Measurements from ENCODE around the gene HS1BP3. TPM values are rescaled to one million over a fixed set of nuclear protein-coding genes. Genes with fewer than 3 reads are reported as not detected.

The HS1BP3 gene
- total and polyA plus RNA-seq, 9 of the 15 experiments (the other 6 are each of a cell fraction or from before 2014, with no cell fraction given) = 0.41 to 8.3 (median 5.9) TPM

- peak; percentile 84; the same call in 1 of the 2 replicates for TF ChIP-seq ZBTB7A (IDR thresholded peaks at IDR 0.05; ENCODE audit: borderline replicate concordance, control insufficient read depth, low read depth, low read length)
- TF ChIP-seq KLF16 (IDR thresholded peaks at IDR 0.05) = no peak
- TF ChIP-seq YBX1 (IDR thresholded peaks at IDR 0.05) = no peak
- TF ChIP-seq HOXB6 (CRISPR knock-in tag; IDR thresholded peaks at IDR 0.05; ENCODE audit: borderline replicate concordance) = no peak
- TF ChIP-seq FOS (IDR thresholded peaks at IDR 0.05; ENCODE audit: extremely low read depth, insufficient read length) = no peak
- no peak for TF ChIP-seq ZNF143 (CRISPR knock-in tag; IDR thresholded peaks at IDR 0.05)
- TF ChIP-seq RNF2 (IDR thresholded peaks at IDR 0.05) = no peak
- 0 out of 4 replicates have a peak, but pooled peaks of 1 of the 2 experiments have one; percentile 20 for TF ChIP-seq UBTF (IDR thresholded peaks at IDR 0.05; ENCODE audit: borderline replicate concordance in 1 of 2, low read depth in 2 of 2, low read length in 2 of 2)
- no peak for TF ChIP-seq BDP1 (IDR thresholded peaks at IDR 0.05; ENCODE audit: insufficient read depth, insufficient read length)
- TF ChIP-seq HOMEZ (CRISPR knock-in tag; IDR thresholded peaks at IDR 0.05) = no peak
- no peak for TF ChIP-seq SMARCA5 (IDR thresholded peaks at IDR 0.05)
- TF ChIP-seq SPI1 (IDR thresholded peaks at IDR 0.05; ENCODE audit: borderline replicate concordance, low read depth, low read length) = peak; percentile 14; the same call in 1 of the 2 replicates
- TF ChIP-seq HNRNPLL (IDR thresholded peaks at IDR 0.05; ENCODE audit: low read depth, low read length, poor library complexity, severe bottlenecking) = no peak
- TF ChIP-seq MEF2D (tag; conservative IDR thresholded peaks at IDR 0.05; ENCODE audit: low read depth) = no peak
- no peak for TF ChIP-seq ZNF239 (CRISPR knock-in tag; IDR thresholded peaks at IDR 0.05)
- peak; percentile 27 for TF ChIP-seq TCF3 (CRISPR knock-in tag; IDR thresholded peaks at IDR 0.05)
- peak; percentile 81 to 84 for TF ChIP-seq NRF1 (conservative IDR thresholded peaks at IDR 0.05 in 1 of 2, IDR thresholded peaks at IDR 0.05 in 1 of 2)
- no peak for TF ChIP-seq PKNOX1 (IDR thresholded peaks at IDR 0.05)
- 0 out of 2 replicates have a peak, but pooled peaks have one; percentile 47 for TF ChIP-seq HDAC8 (tag; IDR thresholded peaks at IDR 0.05)
- no peak for TF ChIP-seq TRIM28 (IDR thresholded peaks at IDR 0.05)
- TF ChIP-seq MED1 (CRISPR knock-in tag; IDR thresholded peaks at IDR 0.05; ENCODE audit: borderline replicate concordance) = no peak
- TF ChIP-seq, protein P1, sequence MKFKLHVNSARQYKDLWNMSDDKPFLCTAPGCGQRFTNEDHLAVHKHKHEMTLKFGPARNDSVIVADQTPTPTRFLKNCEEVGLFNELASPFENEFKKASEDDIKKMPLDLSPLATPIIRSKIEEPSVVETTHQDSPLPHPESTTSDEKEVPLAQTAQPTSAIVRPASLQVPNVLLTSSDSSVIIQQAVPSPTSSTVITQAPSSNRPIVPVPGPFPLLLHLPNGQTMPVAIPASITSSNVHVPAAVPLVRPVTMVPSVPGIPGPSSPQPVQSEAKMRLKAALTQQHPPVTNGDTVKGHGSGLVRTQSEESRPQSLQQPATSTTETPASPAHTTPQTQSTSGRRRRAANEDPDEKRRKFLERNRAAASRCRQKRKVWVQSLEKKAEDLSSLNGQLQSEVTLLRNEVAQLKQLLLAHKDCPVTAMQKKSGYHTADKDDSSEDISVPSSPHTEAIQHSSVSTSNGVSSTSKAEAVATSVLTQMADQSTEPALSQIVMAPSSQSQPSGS (CRISPR knock-in tag; IDR thresholded peaks at IDR 0.05) = 0 out of 2 replicates have a peak, but pooled peaks have one; percentile 69
Measured at GRCh38 chr2:20650877-20651730, at the start of gene HS1BP3 (continued).
